KG1 (cell line): ENCODE data around the gene PARG.
"Not testable (repeated sequence)": the region's sequence is repeated elsewhere in the genome, so short reads cannot be mapped to it uniquely, and the experiment has no call there.

Experiments
- DNase-seq: peaks from one replicate; lab custom pipeline; 2025; lab: John Stamatoyannopoulos, UW

PARG gene

DNA sequence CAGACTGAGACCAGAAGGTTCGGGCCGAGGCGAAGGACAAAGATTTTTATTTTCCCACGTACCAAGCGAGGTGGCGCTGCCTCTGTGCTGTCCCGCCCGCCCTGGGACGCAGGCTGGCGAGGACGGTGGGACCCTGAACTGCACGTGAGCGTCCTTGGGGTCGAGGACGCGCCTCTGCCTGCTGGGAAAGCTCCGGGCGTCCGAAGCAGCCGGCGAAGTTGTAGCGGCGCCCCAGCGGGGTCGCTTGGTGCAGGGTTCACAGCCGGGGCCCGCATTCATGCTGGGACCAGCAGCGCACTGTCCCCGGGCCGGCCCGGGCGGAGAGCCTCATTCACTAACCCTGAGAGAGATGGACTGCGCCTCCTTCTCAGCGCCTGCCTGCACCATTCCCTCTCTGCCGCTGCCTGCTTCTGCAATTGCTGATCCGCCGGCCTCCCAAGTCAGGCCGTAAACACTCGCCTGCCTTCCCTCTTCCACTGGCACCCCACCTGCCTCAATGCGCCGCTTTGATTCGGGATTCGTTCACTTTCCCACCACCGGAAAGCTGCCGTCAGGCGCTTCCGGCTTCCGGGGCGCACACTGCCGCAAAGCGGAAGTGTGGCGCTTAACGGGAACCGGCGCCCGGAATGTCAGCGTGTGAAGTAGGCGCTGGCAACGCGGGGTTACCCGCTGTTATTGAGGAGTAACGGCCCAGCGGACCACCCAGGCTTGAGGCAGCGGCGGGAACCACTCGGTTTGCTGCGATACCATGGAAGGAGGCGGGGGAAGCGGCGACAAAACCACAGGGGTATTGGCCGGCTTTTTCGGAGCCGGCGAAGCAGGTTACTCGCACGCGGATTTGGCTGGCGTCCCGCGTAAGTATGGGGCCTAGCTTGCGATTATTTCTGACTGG lies at the start of gene PARG, which contains the start of gene TIMM23B:
Gene PARG (minus strand): TSS at position 581 of the 892 bp plus-strand sequence. CDS start 302 bp downstream, at position 279.
Gene TIMM23B (plus strand): TSS at position 607 of the 892 bp plus-strand sequence. CDS start 142 bp downstream, at position 749.
- DNase-seq: peak; percentile 76

DNA sequence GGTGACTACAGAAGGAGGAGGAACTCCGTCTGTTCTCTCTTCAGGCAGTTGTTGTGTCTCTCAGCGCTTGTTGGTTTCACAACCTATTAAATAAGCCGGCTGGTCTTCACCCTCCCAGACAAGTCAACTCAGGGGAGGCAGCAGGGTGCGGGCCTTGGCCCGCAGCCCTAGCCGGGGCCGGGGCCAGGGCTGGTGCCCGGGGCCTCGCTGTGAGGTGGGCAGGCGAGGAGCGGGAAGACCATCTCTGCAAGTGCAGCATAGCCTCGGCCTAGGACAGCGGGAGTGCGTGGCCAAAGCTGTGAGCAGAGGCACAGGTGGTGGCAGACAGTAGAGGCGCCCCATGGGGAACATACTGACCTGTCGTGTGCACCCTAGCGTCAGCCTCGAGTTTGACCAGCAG lies 46.5 kb upstream of the PARG start, which contains the start of gene AGAP6:
Gene AGAP6 (plus strand): TSS at position 31 of the 400 bp plus-strand sequence. CDS start 310 bp downstream, at position 341.
- DNase-seq: not testable (repeated sequence)

GRCh38 chr10:49987207-49987606 lies 45.4 kb upstream of the PARG start:
- not testable (repeated sequence) for DNase-seq

GRCh38 chr10:49977756-49978155 lies 35.9 kb upstream of the PARG start:
- DNase-seq: not testable (repeated sequence)

- DNase-seq: not testable (repeated sequence)
Measured at GRCh38 chr10:49972094-49972493, 30.3 kb upstream of the PARG start.

- not testable (repeated sequence) for DNase-seq
Measured at GRCh38 chr10:49971466-49971865, 29.6 kb upstream of the PARG start.

DNA sequence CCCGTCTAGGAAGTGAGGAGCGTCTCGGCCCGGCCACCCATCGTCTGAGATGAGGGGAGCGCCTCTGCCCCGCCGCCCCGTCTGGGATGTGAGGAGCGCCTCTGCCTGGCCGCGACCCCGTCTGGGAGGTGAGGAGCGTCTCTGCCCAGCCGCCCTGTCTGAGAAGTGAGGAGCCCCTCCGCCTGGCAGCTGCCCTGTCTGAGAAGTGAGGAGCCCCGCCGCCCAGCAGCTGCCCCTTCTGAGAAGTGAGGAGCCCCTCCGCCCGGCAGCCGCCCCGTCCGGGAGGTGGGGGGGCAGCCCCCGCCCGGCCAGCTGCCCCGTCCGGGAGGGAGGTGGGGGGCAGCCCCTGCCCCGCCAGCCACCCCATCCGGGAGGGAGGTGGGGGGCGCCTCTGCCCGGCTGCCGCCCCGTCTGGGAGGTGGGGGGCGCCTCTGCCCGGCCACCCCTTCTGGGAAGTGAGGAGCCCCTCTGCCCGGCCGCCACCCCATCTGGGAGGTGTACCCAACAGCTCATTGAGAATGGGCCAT lies 28.6 kb upstream of the PARG start:
- not testable (repeated sequence) for DNase-seq

DNA sequence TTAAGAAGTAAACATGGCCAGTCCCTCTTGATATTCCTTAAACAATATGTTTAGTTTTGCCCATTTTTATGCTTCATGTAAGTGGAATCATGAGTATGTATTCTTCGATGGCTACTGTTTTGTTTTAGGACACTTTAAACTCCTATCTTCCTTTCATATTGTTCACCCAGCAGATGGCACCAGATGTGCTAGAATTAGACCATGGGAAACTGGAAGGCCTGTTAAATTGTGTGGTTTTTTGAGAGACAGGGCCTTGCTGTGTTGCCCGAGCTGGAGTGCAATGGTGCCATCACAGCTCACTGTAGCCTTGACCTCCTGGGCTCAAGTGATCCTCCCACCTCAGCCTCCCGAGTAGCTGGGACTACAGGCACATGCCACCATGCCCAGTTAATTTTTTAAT lies 11.3 kb upstream of the PARG start:
- DNase-seq: not testable (repeated sequence)

- not testable (repeated sequence) for DNase-seq
Measured at GRCh38 chr10:49952006-49952405, 10.2 kb upstream of the PARG start.

GRCh38 chr10:49948737-49949136 lies 6.9 kb upstream of the PARG start:
- not testable (repeated sequence) for DNase-seq

DNA sequence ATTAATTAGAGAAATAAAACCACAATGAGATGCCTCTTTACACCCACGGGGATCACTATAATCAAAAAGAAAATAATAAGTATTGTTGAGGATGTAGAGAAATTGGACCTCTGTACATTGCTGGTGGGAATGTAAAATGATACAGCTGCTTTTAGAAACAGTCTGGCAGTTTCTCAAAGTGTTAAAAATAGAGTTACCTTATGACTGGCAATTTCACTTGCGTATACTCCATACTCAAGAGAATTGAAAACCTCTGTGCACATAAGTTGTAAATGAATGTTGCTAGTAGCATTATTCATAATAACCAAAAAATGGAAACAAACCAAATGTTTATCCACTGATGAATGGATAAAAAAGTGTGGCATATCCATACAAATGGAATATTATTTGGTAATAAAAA lies 6.3 kb upstream of the PARG start:
- not testable (repeated sequence) for DNase-seq

- DNase-seq: not testable (repeated sequence)
Measured at GRCh38 chr10:49943607-49944006, 1.8 kb upstream of the PARG start.

DNA sequence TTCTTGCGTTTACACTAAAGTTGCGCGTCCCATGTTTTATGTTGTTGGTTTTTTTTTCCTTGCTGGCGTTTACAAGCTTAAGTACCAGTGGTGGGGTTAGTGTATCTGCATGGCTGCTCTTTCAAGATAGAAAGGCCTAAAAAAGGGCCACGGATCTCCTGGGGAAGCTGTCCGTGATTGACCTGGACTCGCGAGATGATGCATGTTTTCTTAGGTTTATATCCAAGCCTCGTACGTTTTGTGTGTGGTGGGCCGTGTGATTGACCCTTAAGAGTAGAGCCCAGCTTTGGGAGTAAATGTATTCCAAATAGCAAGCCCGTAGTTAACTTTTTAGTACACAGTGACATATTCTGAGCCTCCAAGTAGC lies 495 bp upstream of the PARG start:
- DNase-seq: not testable (repeated sequence)

- not testable (repeated sequence) for DNase-seq
Measured at GRCh38 chr10:49931959-49932728, 9.7 kb downstream of the PARG start.

- DNase-seq: not testable (repeated sequence)
Measured at GRCh38 chr10:49931276-49931675, 10.6 kb downstream of the PARG start.

- DNase-seq: not testable (repeated sequence)
Measured at GRCh38 chr10:49923572-49923971, 18.3 kb downstream of the PARG start.

- not testable (repeated sequence) for DNase-seq
Measured at GRCh38 chr10:49922041-49922440, 19.8 kb downstream of the PARG start.

GRCh38 chr10:49917927-49918326 lies 23.9 kb downstream of the PARG start:
- DNase-seq: not testable (repeated sequence)

DNA sequence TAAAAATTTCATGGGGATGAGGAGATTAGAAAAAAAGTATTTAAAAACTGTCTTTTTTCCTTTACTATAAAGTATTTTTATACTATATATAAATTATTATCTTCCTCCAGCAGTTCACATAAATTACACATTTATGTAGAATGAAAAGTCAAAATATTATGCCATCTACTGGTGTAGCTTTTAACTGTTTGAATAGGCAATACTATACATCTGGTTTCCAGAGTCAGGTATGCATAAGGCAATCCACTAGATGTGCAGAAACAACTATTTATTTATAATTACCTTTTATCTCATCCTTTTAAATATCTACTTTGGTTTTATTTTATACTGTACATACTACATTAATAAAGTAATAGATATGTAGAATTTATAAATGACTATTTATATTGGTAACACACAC lies 25.4 kb downstream of the PARG start:
- DNase-seq: not testable (repeated sequence)

- DNase-seq: not testable (repeated sequence)
Measured at GRCh38 chr10:49910295-49910694, 31.5 kb downstream of the PARG start.

- not testable (repeated sequence) for DNase-seq
Measured at GRCh38 chr10:49908290-49909080, 33.3 kb downstream of the PARG start.
